CD4-positive, CD25-positive, alpha-beta regulatory T cell (primary cell): ENCODE data around the gene AKIRIN2. TPM values are rescaled to one million over a fixed set of nuclear protein-coding genes. Genes with fewer than 3 reads are reported as not detected.

Experiments
- ATAC-seq, 2 donors: fragments of 150-1000 bp; cut with Tn5 transposase; one replicate each; pipeline ENCODE4 v1.10.0; 2021; ENCODE audit warnings: low read depth in 2 of 2, moderate number of reproducible peaks in 2 of 2, moderate library complexity in 1 of 2
- DNase-seq, 3 donors: peaks; one replicate each; pipeline versions ENCODE4 v3.0.0 to v3.0.0-alpha.2; 2012 to 2022; ENCODE audit warnings: mixed read lengths in 1 of 3
- H3K27ac ChIP-seq: one replicate; pipeline ENCODE4 v1.7.0; 2013; ENCODE audit warnings: mild to moderate bottlenecking, low read length; ENCODE audit not compliant: insufficient read depth, poor library complexity, severe bottlenecking
- H3K27me3 ChIP-seq: one replicate; pipeline ENCODE4 v1.7.0; 2013; ENCODE audit warnings: low read length; ENCODE audit not compliant: control insufficient read depth, insufficient read depth
- H3K36me3 ChIP-seq: one replicate; pipeline ENCODE4 v1.7.0; 2013; ENCODE audit warnings: mild to moderate bottlenecking, low read length, moderate library complexity; ENCODE audit not compliant: control insufficient read depth, insufficient read depth
- H3K4me1 ChIP-seq: 2 replicates; pipeline ENCODE4 v1.7.0; 2013; ENCODE audit warnings: mild to moderate bottlenecking, low read length; ENCODE audit not compliant: insufficient read depth, control insufficient read depth, poor library complexity, severe bottlenecking
- H3K4me3 ChIP-seq: one replicate; pipeline ENCODE4 v1.7.0; 2013; ENCODE audit warnings: low read depth, mild to moderate bottlenecking, low read length, moderate library complexity
- H3K9me3 ChIP-seq, 2 experiments: 1 replicate in 1 of 2; 2 replicates in 1 of 2; pipeline ENCODE4 v1.7.0; 2013; ENCODE audit warnings: low read length in 2 of 2, mild to moderate bottlenecking in 1 of 2, moderate library complexity in 1 of 2; ENCODE audit not compliant: control insufficient read depth in 2 of 2
- H3K27ac Mint-ChIP-seq, 3 donors: one replicate each; pipeline ENCODE4 v1.8.0; 2020 to 2022; ENCODE audit warnings: mild to moderate bottlenecking in 3 of 3, mixed read lengths in 3 of 3, moderate library complexity in 2 of 3
- H3K27me3 Mint-ChIP-seq: one replicate; pipeline ENCODE4 v1.8.0; 2022; ENCODE audit warnings: mild to moderate bottlenecking, mixed read lengths
- H3K36me3 Mint-ChIP-seq: one replicate; pipeline ENCODE4 v1.8.0; 2020; ENCODE audit warnings: mixed read lengths
- H3K4me1 Mint-ChIP-seq, 4 donors: one replicate each; pipeline ENCODE4 v1.8.0; 2020 to 2022; ENCODE audit warnings: mixed read lengths in 4 of 4, mild to moderate bottlenecking in 1 of 4
- H3K4me3 Mint-ChIP-seq, 4 donors: one replicate each; pipeline ENCODE4 v1.8.0; 2020 to 2022; ENCODE audit warnings: mild to moderate bottlenecking in 4 of 4, mixed read lengths in 4 of 4, moderate library complexity in 3 of 4
- H3K9me3 Mint-ChIP-seq, 7 donors: one replicate each; pipeline ENCODE4 v1.8.0; 2020 to 2022; ENCODE audit warnings: mixed read lengths in 7 of 7, mild to moderate bottlenecking in 3 of 7, moderate library complexity in 2 of 7
- polyA plus RNA-seq, 4 donors: library from polyadenylated mRNA; unstranded; fragments of 300-500 nt; fragmentation: Illumina TruSeq; gene quantifications; one replicate each; pipeline ENCODE4 v1.2.3, GENCODE V29; 2021
- total RNA-seq: library from RNA; stranded (reverse); gene quantifications from one replicate; pipeline ENCODE4 v1.2.3, GENCODE V29; 2022

The AKIRIN2 gene
- total RNA-seq, result 119 TPM
- 10 to 100 TPM; 47.7 to 66.7 (median 49.5) TPM for polyA plus RNA-seq

GRCh38 chr6:87701676-87702588 lies at the start of gene AKIRIN2:
Gene AKIRIN2, minus strand, starts transcription at chr6:87702233. Its CDS starts 549 bp downstream, at chr6:87701684.
- Mint-ChIP-seq H3K27me3 (no peaks in the 10 kb centered on the region), H3K36me3 (no peaks in the 10 kb centered on the region), H3K4me3 (peak within 1 kb of the TSS; percentile 92 to 99 (median 96)), H3K4me1 (peaks cover 23 to 54% (median 37%) of the 10 kb centered on the region in 4 donors), H3K9me3 (peaks cover 0 to 2% (median 0%) of the 10 kb centered on the region in 7 donors), H3K27ac (peak within 1 kb of the TSS; percentile 95 to 98 (median 97))
- peak; percentile 94 to 99 (median 99) for DNase-seq
- Histone ChIP-seq H3K27ac (peak within 1 kb of the TSS; percentile 95), H3K4me3 (peak within 1 kb of the TSS; percentile 99), H3K27me3 (no peaks in the 10 kb centered on the region), H3K9me3 (no peaks in the 10 kb centered on the region), H3K36me3 (no peaks in the 10 kb centered on the region), H3K4me1 (peaks cover 51% of the 10 kb centered on the region)
- ATAC-seq, result peak; percentile 81 to 82

GRCh38 chr6:87747646-87748045 lies 45.6 kb upstream of the AKIRIN2 start:
- Mint-ChIP-seq H3K9me3 (peaks cover 0 to 1% (median 0%) of the 10 kb centered on the region in 7 donors), H3K27me3 (no peaks in the 10 kb centered on the region), H3K4me1 (peaks cover 3 to 5% (median 4%) of the 10 kb centered on the region in 4 donors), H3K4me3 (no peak overlapping the region), H3K36me3 (peaks cover 3% of the 10 kb centered on the region), H3K27ac (no peak overlapping the region)
- ATAC-seq (no peak), DNase-seq (no peak)
- no peaks in the 10 kb centered on the region for H3K27me3 ChIP-seq
- peaks cover 4% of the 10 kb centered on the region for H3K4me1 ChIP-seq
- H3K36me3 ChIP-seq, result no peaks in the 10 kb centered on the region
- no peak overlapping the region for H3K27ac ChIP-seq
- H3K4me3 ChIP-seq, result no peak overlapping the region
- H3K9me3 ChIP-seq, result no peaks in the 10 kb centered on the region

GRCh38 chr6:87745966-87746721 lies 44.1 kb upstream of the AKIRIN2 start:
- ATAC-seq (no peak), DNase-seq (no peak)
- Mint-ChIP-seq H3K4me1 (peaks cover 11 to 19% (median 14%) of the 10 kb centered on the region in 4 donors), H3K9me3 (peaks cover 0 to 3% (median 0%) of the 10 kb centered on the region in 7 donors), H3K36me3 (peaks cover 7% of the 10 kb centered on the region), H3K4me3 (no peak overlapping the region), H3K27ac (peak overlapping the region in 1 of 3 donors; percentile 4), H3K27me3 (no peaks in the 10 kb centered on the region)
- Histone ChIP-seq H3K9me3 (no peaks in the 10 kb centered on the region), H3K36me3 (no peaks in the 10 kb centered on the region), H3K27me3 (no peaks in the 10 kb centered on the region), H3K27ac (no peak overlapping the region), H3K4me3 (no peak overlapping the region), H3K4me1 (peaks cover 4% of the 10 kb centered on the region)

- Histone ChIP-seq H3K4me3 (no peak overlapping the region), H3K36me3 (no peaks in the 10 kb centered on the region), H3K27me3 (no peaks in the 10 kb centered on the region), H3K9me3 (no peaks in the 10 kb centered on the region), H3K27ac (no peak overlapping the region), H3K4me1 (peaks cover 4% of the 10 kb centered on the region)
- peaks cover 7% of the 10 kb centered on the region for H3K36me3 Mint-ChIP-seq
- H3K27ac Mint-ChIP-seq, result peak overlapping the region in 2 of 3 donors; percentile 37 to 71
- peaks cover 0 to 4% (median 0%) of the 10 kb centered on the region in 7 donors for H3K9me3 Mint-ChIP-seq
- no peak for ATAC-seq
- peaks cover 17 to 34% (median 19%) of the 10 kb centered on the region in 4 donors for H3K4me1 Mint-ChIP-seq
- no peak for DNase-seq
- H3K27me3 Mint-ChIP-seq, result no peaks in the 10 kb centered on the region
- H3K4me3 Mint-ChIP-seq, result no peak overlapping the region
Measured at GRCh38 chr6:87743454-87743853, 41.4 kb upstream of the AKIRIN2 start.

GRCh38 chr6:87742106-87742505 lies 40.1 kb upstream of the AKIRIN2 start:
- H3K9me3 ChIP-seq, result no peaks in the 10 kb centered on the region

GRCh38 chr6:87741001-87741650 lies 39.1 kb upstream of the AKIRIN2 start:
- no peak overlapping the region for H3K4me3 ChIP-seq
- no peaks in the 10 kb centered on the region for H3K27me3 ChIP-seq
- H3K9me3 ChIP-seq, result no peaks in the 10 kb centered on the region
- no peak overlapping the region for H3K27ac ChIP-seq
- no peak for ATAC-seq
- Mint-ChIP-seq H3K4me3 (no peak overlapping the region), H3K27ac (peak overlapping the region in 2 of 3 donors; percentile 5 to 27), H3K9me3 (peaks cover 0 to 4% (median 0%) of the 10 kb centered on the region in 7 donors), H3K27me3 (no peaks in the 10 kb centered on the region), H3K36me3 (peaks cover 7% of the 10 kb centered on the region), H3K4me1 (peaks cover 25 to 50% (median 34%) of the 10 kb centered on the region in 4 donors)
- H3K36me3 ChIP-seq, result no peaks in the 10 kb centered on the region
- peaks cover 15% of the 10 kb centered on the region for H3K4me1 ChIP-seq
- no peak for DNase-seq

More at GRCh38 chr6:87742106-87742505, 40.1 kb upstream of the AKIRIN2 start:
- Histone ChIP-seq H3K4me3 (peak overlapping the region; percentile 7), H3K36me3 (no peaks in the 10 kb centered on the region), H3K27ac (no peak overlapping the region), H3K27me3 (no peaks in the 10 kb centered on the region), H3K4me1 (peaks cover 12% of the 10 kb centered on the region)
- Mint-ChIP-seq H3K9me3 (peaks cover 0 to 4% (median 0%) of the 10 kb centered on the region in 7 donors), H3K4me1 (peaks cover 27 to 47% (median 32%) of the 10 kb centered on the region in 4 donors), H3K36me3 (peaks cover 7% of the 10 kb centered on the region), H3K4me3 (peak overlapping the region in 2 of 4 donors; percentile 24 to 70), H3K27me3 (no peaks in the 10 kb centered on the region), H3K27ac (peak overlapping the region in 2 of 3 donors; percentile 75 to 82)
- ATAC-seq (peak; percentile 85 to 86), DNase-seq (peak; percentile 9 to 72 (median 51))

- Mint-ChIP-seq H3K27ac (peak overlapping the region; percentile 10 to 94 (median 67)), H3K4me1 (peaks cover 25 to 50% (median 35%) of the 10 kb centered on the region in 4 donors), H3K36me3 (peaks cover 7% of the 10 kb centered on the region), H3K9me3 (peaks cover 0 to 4% (median 0%) of the 10 kb centered on the region in 7 donors), H3K4me3 (no peak overlapping the region), H3K27me3 (no peaks in the 10 kb centered on the region)
- ATAC-seq (no peak), DNase-seq (no peak)
- Histone ChIP-seq H3K27ac (no peak overlapping the region), H3K4me1 (peaks cover 15% of the 10 kb centered on the region), H3K36me3 (no peaks in the 10 kb centered on the region), H3K4me3 (no peak overlapping the region), H3K9me3 (no peaks in the 10 kb centered on the region), H3K27me3 (no peaks in the 10 kb centered on the region)
Measured at GRCh38 chr6:87738744-87739143, 36.7 kb upstream of the AKIRIN2 start.
